SK-N-SH treated with all-trans-retinoic acid at 6 μM for 48 hours (cell line): ENCODE measurements around the gene ALPL.
"Not testable (repeated sequence)": the region's sequence is repeated elsewhere in the genome, so short reads cannot be mapped to it uniquely, and the experiment has no call there.

ENCODE experiments used
- ATAC-seq: fragments of 200-7000 bp; cut with Tn5 transposase; 3 replicates; pipeline ENCODE4 v1.9.1; 2020; ENCODE audit warnings: mild to moderate bottlenecking, moderate library complexity
- ARNTL ChIP-seq: fragments of 450-650 bp; formaldehyde crosslinking; IDR thresholded peaks from 2 replicates; pipeline ENCODE4 v1.5.0; 2020; ENCODE audit warnings: low read depth, mild to moderate bottlenecking, moderate library complexity, borderline replicate concordance
- ESRRG ChIP-seq: fragments of 250-450 bp; sonication (Bioruptor Pico); IDR thresholded peaks from 2 replicates; pipeline ENCODE4 v1.6.1; 2021; ENCODE audit warnings: mild to moderate bottlenecking
- GLIS3 ChIP-seq: fragments of 250-450 bp; sonication (Bioruptor Pico); IDR thresholded peaks from 2 replicates; pipeline ENCODE4 v1.5.0; 2020; ENCODE audit warnings: mild to moderate bottlenecking, moderate library complexity
- ISL1 ChIP-seq: fragments of 250-450 bp; sonication (Bioruptor Pico); IDR thresholded peaks from 2 replicates; pipeline ENCODE4 v2.1.2; 2022; ENCODE audit warnings: mild to moderate bottlenecking, moderate library complexity
- OSR1 ChIP-seq: fragments of 250-450 bp; sonication (Bioruptor Pico); IDR thresholded peaks from 2 replicates; pipeline ENCODE4 v1.8.0; 2022; ENCODE audit warnings: moderate library complexity, mild to moderate bottlenecking, inconsistent platforms
- PPARA ChIP-seq: fragments of 250-450 bp; sonication (Bioruptor Pico); IDR thresholded peaks from 2 replicates; pipeline ENCODE4 v1.5.0; 2020; ENCODE audit warnings: mild to moderate bottlenecking, borderline replicate concordance
- SNAI2 ChIP-seq: fragments of 250-450 bp; sonication (Bioruptor Pico); IDR thresholded peaks from 2 replicates; pipeline ENCODE4 v1.5.0; 2020; ENCODE audit warnings: mild to moderate bottlenecking, moderate library complexity
- TCF4 ChIP-seq: fragments of 250-450 bp; sonication (Bioruptor Pico); IDR thresholded peaks from 2 replicates; pipeline ENCODE4 v1.8.0; 2021; ENCODE audit warnings: mild to moderate bottlenecking, moderate library complexity, borderline replicate concordance
- TOX ChIP-seq: fragments of 250-450 bp; sonication (Bioruptor Pico); IDR thresholded peaks from 2 replicates; pipeline ENCODE4 v1.8.0; 2021; ENCODE audit warnings: mild to moderate bottlenecking, moderate library complexity, borderline replicate concordance
- ZC3H10 ChIP-seq: fragments of 250-450 bp; sonication (Bioruptor Pico); IDR thresholded peaks from 2 replicates; pipeline ENCODE4 v1.5.1; 2021; ENCODE audit warnings: mild to moderate bottlenecking, moderate library complexity
- ZFP30 ChIP-seq: fragments of 450-650 bp; formaldehyde crosslinking; IDR thresholded peaks from 2 replicates; pipeline ENCODE4 v1.5.0; 2022; ENCODE audit warnings: mild to moderate bottlenecking, moderate library complexity
- ZNF565 ChIP-seq: fragments of 450-650 bp; formaldehyde crosslinking; conservative IDR thresholded peaks from 2 replicates; pipeline ENCODE4 v1.5.0; 2020; ENCODE audit warnings: low read depth, mild to moderate bottlenecking, moderate library complexity
- ZNF70 ChIP-seq: fragments of 450-650 bp; formaldehyde crosslinking; IDR thresholded peaks from 2 replicates; pipeline ENCODE4 v1.5.0; 2020; ENCODE audit warnings: mild to moderate bottlenecking, moderate library complexity
- ZNF8 ChIP-seq: fragments of 450-650 bp; formaldehyde crosslinking; IDR thresholded peaks from 2 replicates; pipeline ENCODE4 v1.5.0; 2020; ENCODE audit warnings: mild to moderate bottlenecking, moderate library complexity
- TF ChIP-seq, protein P1 (sequence below): fragments of 250-450 bp; sonication (Bioruptor Pico); IDR thresholded peaks from 2 replicates; pipeline ENCODE4 v1.8.0; 2021; ENCODE audit warnings: low read depth, mild to moderate bottlenecking, moderate library complexity, borderline replicate concordance
- TF ChIP-seq, protein P2 (sequence below): fragments of 250-450 bp; sonication (Bioruptor Pico); IDR thresholded peaks from 2 replicates; pipeline ENCODE4 v1.5.1; 2020; ENCODE audit warnings: low read depth, mild to moderate bottlenecking, moderate library complexity
- TF ChIP-seq, protein P3 (sequence below): fragments of 250-450 bp; sonication (Bioruptor Pico); IDR thresholded peaks from 2 replicates; pipeline ENCODE4 v1.5.0; 2020; ENCODE audit warnings: mild to moderate bottlenecking, moderate library complexity
- TF ChIP-seq, protein P4 (sequence below): fragments of 250-450 bp; sonication (Bioruptor Pico); IDR thresholded peaks from 2 replicates; pipeline ENCODE4 v1.8.0; 2020; ENCODE audit warnings: mild to moderate bottlenecking, moderate library complexity, borderline replicate concordance

Gene ALPL

DNA sequence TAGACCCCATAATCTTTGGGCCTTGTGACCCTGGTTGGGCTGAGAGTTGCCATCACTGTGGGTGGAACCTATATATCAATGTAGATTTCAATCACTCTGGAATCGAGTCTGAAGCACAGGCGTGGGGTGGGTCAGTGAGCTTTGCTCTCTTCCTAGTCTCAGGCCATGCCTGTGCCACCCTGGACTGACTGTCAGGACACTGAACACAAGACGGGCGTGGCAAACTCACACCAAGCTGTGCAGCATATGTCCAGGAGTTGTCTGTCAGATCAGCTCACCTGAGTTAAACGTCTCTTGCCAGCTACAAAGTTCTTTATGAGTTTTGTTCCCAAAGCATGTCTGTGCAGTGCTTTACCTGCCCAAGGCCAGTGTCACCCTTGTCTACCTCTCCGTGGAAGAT lies 30.9 kb upstream of the ALPL start (continued):
- TF ChIP-seq, protein P1, sequence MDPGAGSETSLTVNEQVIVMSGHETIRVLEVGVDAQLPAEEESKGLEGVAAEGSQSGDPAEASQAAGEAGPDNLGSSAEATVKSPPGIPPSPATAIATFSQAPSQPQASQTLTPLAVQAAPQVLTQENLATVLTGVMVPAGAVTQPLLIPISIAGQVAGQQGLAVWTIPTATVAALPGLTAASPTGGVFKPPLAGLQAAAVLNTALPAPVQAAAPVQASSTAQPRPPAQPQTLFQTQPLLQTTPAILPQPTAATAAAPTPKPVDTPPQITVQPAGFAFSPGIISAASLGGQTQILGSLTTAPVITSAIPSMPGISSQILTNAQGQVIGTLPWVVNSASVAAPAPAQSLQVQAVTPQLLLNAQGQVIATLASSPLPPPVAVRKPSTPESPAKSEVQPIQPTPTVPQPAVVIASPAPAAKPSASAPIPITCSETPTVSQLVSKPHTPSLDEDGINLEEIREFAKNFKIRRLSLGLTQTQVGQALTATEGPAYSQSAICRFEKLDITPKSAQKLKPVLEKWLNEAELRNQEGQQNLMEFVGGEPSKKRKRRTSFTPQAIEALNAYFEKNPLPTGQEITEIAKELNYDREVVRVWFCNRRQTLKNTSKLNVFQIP, result no peak
- no peak for TF ChIP-seq ISL1 (CRISPR knock-in tag)
- no peak for TF ChIP-seq OSR1 (CRISPR knock-in tag)
- TF ChIP-seq TCF4, result no peak
- no peak for TF ChIP-seq TOX

DNA sequence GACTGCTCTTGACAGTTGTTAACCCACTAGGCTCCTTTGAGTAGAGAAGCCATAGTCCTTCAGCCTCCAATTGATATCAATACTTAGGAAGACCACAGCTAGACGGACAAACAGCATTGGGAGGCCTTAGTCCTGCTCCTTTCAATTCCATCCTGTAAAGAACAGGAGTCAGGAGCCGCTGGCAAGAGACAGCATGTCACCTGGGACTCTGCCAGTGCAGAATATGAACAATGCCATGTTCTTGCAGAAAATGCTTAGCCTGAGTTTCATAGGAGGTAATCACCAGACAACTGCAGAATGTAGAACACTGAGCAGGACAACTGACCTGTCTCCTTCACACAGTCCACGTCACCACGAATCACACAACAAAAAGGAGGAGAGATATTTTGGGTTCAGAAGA lies 25.3 kb upstream of the ALPL start:
- not testable (repeated sequence) for ATAC-seq

DNA sequence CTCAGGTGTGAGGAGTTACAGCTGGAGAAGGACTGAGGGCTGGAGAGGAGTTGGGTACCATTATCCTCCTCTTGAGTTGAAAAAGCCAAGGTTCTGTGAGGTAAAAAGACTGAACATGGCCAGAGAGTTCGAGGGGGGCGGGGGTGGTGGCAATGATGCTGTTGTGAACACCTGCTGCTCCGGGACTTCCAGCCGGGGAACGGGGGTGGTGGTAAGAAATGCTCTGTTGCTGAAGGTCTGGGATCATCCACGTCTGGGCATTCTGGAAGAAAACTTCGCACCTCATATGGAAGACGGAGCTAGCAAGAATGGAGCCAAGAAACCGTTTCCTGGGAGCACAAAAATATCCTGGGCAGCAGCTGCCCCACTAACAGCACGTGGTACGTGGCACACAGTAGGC lies 20.1 kb upstream of the ALPL start:
- ATAC-seq, result no peak
- TF ChIP-seq SNAI2 (no peak), GLIS3 (CRISPR knock-in tag) (no peak)

DNA sequence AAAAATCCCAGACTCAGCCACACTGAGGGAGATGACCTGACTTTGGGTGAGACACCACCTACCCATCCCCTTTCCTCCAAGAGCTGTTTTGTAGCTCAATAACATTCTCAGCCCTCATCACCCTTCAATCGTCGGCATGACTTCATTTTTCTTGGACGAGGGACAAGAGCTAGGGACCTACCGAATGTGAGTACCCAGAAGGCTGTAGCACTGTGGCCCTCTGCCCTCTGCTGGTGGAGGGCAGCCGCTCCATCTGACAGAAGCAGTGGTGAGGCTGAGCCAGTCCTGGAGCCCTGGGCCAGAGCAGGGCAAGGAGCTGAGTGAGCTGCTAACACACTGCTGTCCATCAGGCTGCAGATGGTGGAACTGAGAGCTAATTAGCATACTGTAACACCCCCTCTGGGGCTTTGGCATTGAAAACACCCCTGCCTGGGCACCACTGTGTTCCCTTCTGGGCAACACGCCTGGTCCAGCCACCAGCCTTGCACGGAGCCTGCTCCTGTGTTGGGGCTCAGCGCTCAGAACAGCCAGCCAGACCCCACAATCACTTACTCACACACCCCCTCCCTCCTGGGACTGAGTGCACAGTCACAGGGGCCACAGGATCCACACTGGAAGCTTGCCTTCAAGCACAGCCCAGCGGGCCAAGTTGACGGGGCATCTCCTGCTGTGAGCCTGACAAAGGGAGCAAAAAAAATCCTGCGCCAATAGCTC lies 18.3 kb upstream of the ALPL start:
- TF ChIP-seq ZNF70 (CRISPR knock-in tag) (no peak), ZNF565 (no peak), ESRRG (CRISPR knock-in tag) (no peak), ARNTL (CRISPR knock-in tag) (no peak), OSR1 (CRISPR knock-in tag) (no peak), GLIS3 (CRISPR knock-in tag) (no peak), PPARA (no peak), ZFP30 (CRISPR knock-in tag) (no peak), ZC3H10 (CRISPR knock-in tag) (no peak), TCF4 (no peak), ZNF8 (CRISPR knock-in tag) (no peak)
- TF ChIP-seq, protein P2, sequence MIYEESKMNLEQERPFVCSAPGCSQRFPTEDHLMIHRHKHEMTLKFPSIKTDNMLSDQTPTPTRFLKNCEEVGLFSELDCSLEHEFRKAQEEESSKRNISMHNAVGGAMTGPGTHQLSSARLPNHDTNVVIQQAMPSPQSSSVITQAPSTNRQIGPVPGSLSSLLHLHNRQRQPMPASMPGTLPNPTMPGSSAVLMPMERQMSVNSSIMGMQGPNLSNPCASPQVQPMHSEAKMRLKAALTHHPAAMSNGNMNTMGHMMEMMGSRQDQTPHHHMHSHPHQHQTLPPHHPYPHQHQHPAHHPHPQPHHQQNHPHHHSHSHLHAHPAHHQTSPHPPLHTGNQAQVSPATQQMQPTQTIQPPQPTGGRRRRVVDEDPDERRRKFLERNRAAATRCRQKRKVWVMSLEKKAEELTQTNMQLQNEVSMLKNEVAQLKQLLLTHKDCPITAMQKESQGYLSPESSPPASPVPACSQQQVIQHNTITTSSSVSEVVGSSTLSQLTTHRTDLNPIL (CRISPR knock-in tag), result no peak
- TF ChIP-seq, protein P3, sequence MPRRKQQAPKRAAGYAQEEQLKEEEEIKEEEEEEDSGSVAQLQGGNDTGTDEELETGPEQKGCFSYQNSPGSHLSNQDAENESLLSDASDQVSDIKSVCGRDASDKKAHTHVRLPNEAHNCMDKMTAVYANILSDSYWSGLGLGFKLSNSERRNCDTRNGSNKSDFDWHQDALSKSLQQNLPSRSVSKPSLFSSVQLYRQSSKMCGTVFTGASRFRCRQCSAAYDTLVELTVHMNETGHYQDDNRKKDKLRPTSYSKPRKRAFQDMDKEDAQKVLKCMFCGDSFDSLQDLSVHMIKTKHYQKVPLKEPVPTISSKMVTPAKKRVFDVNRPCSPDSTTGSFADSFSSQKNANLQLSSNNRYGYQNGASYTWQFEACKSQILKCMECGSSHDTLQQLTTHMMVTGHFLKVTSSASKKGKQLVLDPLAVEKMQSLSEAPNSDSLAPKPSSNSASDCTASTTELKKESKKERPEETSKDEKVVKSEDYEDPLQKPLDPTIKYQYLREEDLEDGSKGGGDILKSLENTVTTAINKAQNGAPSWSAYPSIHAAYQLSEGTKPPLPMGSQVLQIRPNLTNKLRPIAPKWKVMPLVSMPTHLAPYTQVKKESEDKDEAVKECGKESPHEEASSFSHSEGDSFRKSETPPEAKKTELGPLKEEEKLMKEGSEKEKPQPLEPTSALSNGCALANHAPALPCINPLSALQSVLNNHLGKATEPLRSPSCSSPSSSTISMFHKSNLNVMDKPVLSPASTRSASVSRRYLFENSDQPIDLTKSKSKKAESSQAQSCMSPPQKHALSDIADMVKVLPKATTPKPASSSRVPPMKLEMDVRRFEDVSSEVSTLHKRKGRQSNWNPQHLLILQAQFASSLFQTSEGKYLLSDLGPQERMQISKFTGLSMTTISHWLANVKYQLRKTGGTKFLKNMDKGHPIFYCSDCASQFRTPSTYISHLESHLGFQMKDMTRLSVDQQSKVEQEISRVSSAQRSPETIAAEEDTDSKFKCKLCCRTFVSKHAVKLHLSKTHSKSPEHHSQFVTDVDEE, result no peak
- TF ChIP-seq, protein P1, result no peak
- TF ChIP-seq, protein P4, sequence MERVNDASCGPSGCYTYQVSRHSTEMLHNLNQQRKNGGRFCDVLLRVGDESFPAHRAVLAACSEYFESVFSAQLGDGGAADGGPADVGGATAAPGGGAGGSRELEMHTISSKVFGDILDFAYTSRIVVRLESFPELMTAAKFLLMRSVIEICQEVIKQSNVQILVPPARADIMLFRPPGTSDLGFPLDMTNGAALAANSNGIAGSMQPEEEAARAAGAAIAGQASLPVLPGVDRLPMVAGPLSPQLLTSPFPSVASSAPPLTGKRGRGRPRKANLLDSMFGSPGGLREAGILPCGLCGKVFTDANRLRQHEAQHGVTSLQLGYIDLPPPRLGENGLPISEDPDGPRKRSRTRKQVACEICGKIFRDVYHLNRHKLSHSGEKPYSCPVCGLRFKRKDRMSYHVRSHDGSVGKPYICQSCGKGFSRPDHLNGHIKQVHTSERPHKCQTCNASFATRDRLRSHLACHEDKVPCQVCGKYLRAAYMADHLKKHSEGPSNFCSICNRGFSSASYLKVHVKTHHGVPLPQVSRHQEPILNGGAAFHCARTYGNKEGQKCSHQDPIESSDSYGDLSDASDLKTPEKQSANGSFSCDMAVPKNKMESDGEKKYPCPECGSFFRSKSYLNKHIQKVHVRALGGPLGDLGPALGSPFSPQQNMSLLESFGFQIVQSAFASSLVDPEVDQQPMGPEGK (CRISPR knock-in tag), result no peak
- peak; percentile 94 for ATAC-seq
